ENCODE data around the gene BRINP1.

GRCh38 chr9:119416793-119417192, 47.6 kb upstream of the BRINP1 start:
- TF ChIP-seq GATA3 (IDR thresholded peaks at IDR 0.05; ENCODE audit: low read depth, low read length): no peak
- TF ChIP-seq GATA2 (IDR thresholded peaks at IDR 0.05; ENCODE audit: low read depth, low read length): no peak
